AG04450 (cell line): ENCODE results near the gene AKIRIN2. TPM values are rescaled to one million over a fixed set of nuclear protein-coding genes. Genes with fewer than 3 reads are reported as not detected.

Source experiments
- CTCF ChIA-PET: fragments of 300-600, 350-600 bp; formaldehyde crosslinking; extraction: SDS; loops from one replicate; lab custom pipeline; 2022; ENCODE audit warnings: antibody characterized with exemption, inconsistent platforms; lab: Charles Lee
- POLR2A ChIA-PET: fragments of 350-600 bp; formaldehyde crosslinking; extraction: SDS; loops from one replicate; lab custom pipeline; 2021; ENCODE audit warnings: antibody characterized with exemption, inconsistent platforms; lab: Yijun Ruan, JAX
- DNase-seq: peaks from one replicate; pipeline ENCODE4 v3.0.0-alpha.2; 2011; ENCODE audit warnings: low read depth, low spot score
- H3K27ac ChIP-seq: one replicate; pipeline ENCODE4 v1.5.1; 2012; ENCODE audit warnings: low read depth, low read length, control low read depth
- H3K27me3 ChIP-seq: one replicate; pipeline ENCODE4 v1.6.0; 2012; ENCODE audit warnings: low read length; ENCODE audit not compliant: control insufficient read depth, insufficient read depth
- H3K4me3 ChIP-seq: 2 replicates; pipeline ENCODE4 v1.5.1; 2011; ENCODE audit warnings: mild to moderate bottlenecking, low read depth, low read length, control low read depth
- H3K9me3 ChIP-seq: 2 replicates; pipeline ENCODE4 v1.5.1; 2012; ENCODE audit warnings: low read length; ENCODE audit not compliant: control insufficient read depth, insufficient read depth
- CTCF ChIP-seq: IDR thresholded peaks from 2 replicates; pipeline ENCODE4 v1.5.1; 2011; ENCODE audit warnings: low read depth, low read length, control low read depth, inconsistent platforms
- polyA plus RNA-seq: library from polyadenylated mRNA; depleted of rRNA; stranded (reverse); fragments of >200 nt; gene quantifications from 2 replicates; pipeline ENCODE4 v1.2.3, GENCODE V29; 2011

The AKIRIN2 gene
- polyA plus RNA-seq, 1 experiment = 30.4 TPM

GRCh38 chr6:87675004-87675681 lies 26.9 kb downstream of the AKIRIN2 start:
- Histone ChIP-seq H3K4me3 (no peak overlapping the region), H3K27ac (no peak overlapping the region), H3K9me3 (no peaks in the 10 kb centered on the region), H3K27me3 (no peaks in the 10 kb centered on the region)
- no peak for DNase-seq
- POLR2A ChIA-PET = no interaction called here
- TF ChIP-seq CTCF = no peak
- CTCF ChIA-PET = no interaction called here

- no peak for TF ChIP-seq CTCF
- POLR2A ChIA-PET = no interaction called here
- CTCF ChIA-PET = interaction anchor here (0.7 kb wide), 1 partner anchor 154 kb away, joined by 7 read pairs; no protein-coding TSS in a partner anchor
- H3K27me3 ChIP-seq = no peaks in the 10 kb centered on the region
- H3K4me3 ChIP-seq = no peak overlapping the region
- H3K27ac ChIP-seq = no peak overlapping the region
- no peak for DNase-seq
- no peaks in the 10 kb centered on the region for H3K9me3 ChIP-seq
Observed at GRCh38 chr6:87674290-87674689, 27.7 kb downstream of the AKIRIN2 start.

GRCh38 chr6:87673237-87673636 lies 28.8 kb downstream of the AKIRIN2 start:
- H3K4me3 ChIP-seq = no peak overlapping the region
- ChIA-PET POLR2A (interaction anchor here (0.7 kb wide), 1 partner anchor 83 kb away, joined by 5 read pairs; no protein-coding TSS in a partner anchor), CTCF (no interaction called here)

GRCh38 chr6:87672641-87673040 lies 29.4 kb downstream of the AKIRIN2 start:
- Histone ChIP-seq H3K27ac (no peak overlapping the region), H3K27me3 (no peaks in the 10 kb centered on the region), H3K9me3 (no peaks in the 10 kb centered on the region), H3K4me3 (no peak overlapping the region)
- no peak for TF ChIP-seq CTCF
- CTCF ChIA-PET = interaction anchor here (0.9 to 1.0 kb wide), 2 partner anchors 279 to 606 kb away, joined by 4 to 5 read pairs; no protein-coding TSS in a partner anchor
- POLR2A ChIA-PET = no interaction called here
- no peak for DNase-seq

More at GRCh38 chr6:87673237-87673636, 28.8 kb downstream of the AKIRIN2 start:
- Histone ChIP-seq H3K27me3 (no peaks in the 10 kb centered on the region), H3K27ac (no peak overlapping the region), H3K9me3 (no peaks in the 10 kb centered on the region)
- no peak for DNase-seq
- TF ChIP-seq CTCF = no peak

- DNase-seq = no peak
- no peak for TF ChIP-seq CTCF
- ChIA-PET POLR2A (no interaction called here), CTCF (no interaction called here)
- no peaks in the 10 kb centered on the region for H3K27me3 ChIP-seq
- H3K27ac ChIP-seq = no peak overlapping the region
- no peaks in the 10 kb centered on the region for H3K9me3 ChIP-seq
- H3K4me3 ChIP-seq = no peak overlapping the region
Observed at GRCh38 chr6:87671555-87672029, 30.4 kb downstream of the AKIRIN2 start.
